Measurements from ENCODE around the gene LRRC71.

The LRRC71 gene

DNA sequence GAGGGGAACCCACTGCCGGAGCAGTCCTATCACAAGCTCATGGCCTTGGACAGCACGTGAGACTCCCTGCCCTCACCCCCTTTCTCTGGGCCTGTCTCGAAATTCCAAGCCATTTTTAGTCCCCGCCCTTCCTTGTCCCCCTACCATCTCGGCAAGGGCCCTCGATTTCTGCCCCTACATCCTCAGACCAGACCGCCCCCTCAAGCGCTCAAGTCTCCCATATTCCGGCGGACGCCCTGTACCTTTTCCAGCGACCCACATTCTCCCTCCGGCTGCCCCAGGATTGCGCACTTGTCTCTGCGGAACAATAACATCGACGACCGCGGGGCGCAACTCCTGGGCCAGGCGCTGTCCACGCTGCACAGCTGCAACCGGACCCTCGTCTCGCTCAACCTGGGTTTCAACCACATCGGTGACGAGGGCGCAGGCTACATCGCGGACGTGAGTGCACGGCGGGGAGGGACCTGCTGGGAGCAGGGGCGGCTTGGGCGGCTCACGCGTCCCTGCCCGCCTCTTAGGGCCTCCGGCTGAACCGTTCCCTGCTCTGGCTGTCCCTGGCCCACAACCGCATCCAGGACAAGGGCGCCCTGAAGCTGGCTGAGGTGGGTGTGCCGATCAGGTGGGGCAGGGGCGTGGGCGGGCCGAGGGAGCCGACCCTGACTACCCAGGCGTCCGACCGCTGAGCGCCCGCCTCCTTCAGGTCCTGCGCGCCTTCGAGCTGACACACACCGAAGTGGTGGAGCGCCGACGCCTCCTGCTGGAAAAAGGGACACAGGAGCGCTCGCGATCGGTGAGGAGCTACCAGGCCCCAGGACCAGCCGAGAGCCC is 7.0 kb downstream of the LRRC71 start (continued):
- TF ChIP-seq GLIS2 (tag by site-specific recombination; IDR thresholded peaks at IDR 0.05) (peak; percentile 71), WT1 (tag by site-specific recombination; IDR thresholded peaks at IDR 0.05) (no peak), ZBTB7A (tag by site-specific recombination; IDR thresholded peaks at IDR 0.05; ENCODE audit: low read depth) (0 out of 2 replicates have a peak, but pooled peaks have one; percentile 52), ZNF10 (tag by site-specific recombination; IDR thresholded peaks at IDR 0.05) (0 out of 2 replicates have a peak, but pooled peaks have one; percentile 17), MYNN (tag by site-specific recombination; IDR thresholded peaks at IDR 0.05; ENCODE audit: borderline replicate concordance) (no peak), ZNF843 (tag by site-specific recombination; IDR thresholded peaks at IDR 0.05) (no peak), ZNF112 (tag by site-specific recombination; IDR thresholded peaks at IDR 0.05) (no peak), ZNF2 (tag by site-specific recombination; IDR thresholded peaks at IDR 0.05) (no peak; the same call in 1 of the 2 replicates), ZNF791 (tag by site-specific recombination; IDR thresholded peaks at IDR 0.05) (no peak), KLF10 (tag by site-specific recombination; IDR thresholded peaks at IDR 0.05) (no peak), EGR2 (tag by site-specific recombination; IDR thresholded peaks at IDR 0.05; ENCODE audit: low read depth) (peak; percentile 93), ZNF654 (tag by site-specific recombination; IDR thresholded peaks at IDR 0.05; ENCODE audit: low read depth) (peak; percentile 82), KLF8 (tag by site-specific recombination; IDR thresholded peaks at IDR 0.05) (peak; percentile 93), ZNF335 (tag by site-specific recombination; conservative IDR thresholded peaks at IDR 0.05) (peak; percentile 86), BCL11B (tag by site-specific recombination; IDR thresholded peaks at IDR 0.05; ENCODE audit: low read depth) (0 out of 2 replicates have a peak, but pooled peaks have one; percentile 37), KLF1 (tag by site-specific recombination; IDR thresholded peaks at IDR 0.05) (peak; percentile 92), ZNF404 (tag by site-specific recombination; IDR thresholded peaks at IDR 0.05) (no peak), HOXD13 (CRISPR knock-in tag; IDR thresholded peaks at IDR 0.05; ENCODE audit: borderline replicate concordance) (no peak), ZNF292 (tag by site-specific recombination; IDR thresholded peaks at IDR 0.05; ENCODE audit: borderline replicate concordance, low read depth) (no peak), ZNF174 (tag by site-specific recombination; IDR thresholded peaks at IDR 0.05) (no peak), HOXC10 (CRISPR knock-in tag; IDR thresholded peaks at IDR 0.05) (no peak), SP3 (tag by site-specific recombination; IDR thresholded peaks at IDR 0.05) (peak; percentile 69), ZFHX2 (tag by site-specific recombination; conservative IDR thresholded peaks at IDR 0.05) (peak; percentile 96), ZBTB20 (tag by site-specific recombination; IDR thresholded peaks at IDR 0.05) (peak; percentile 15; the same call in 1 of the 2 replicates), ZNF184 (tag by site-specific recombination; IDR thresholded peaks at IDR 0.05) (no peak)
- TF ChIP-seq, protein P1, sequence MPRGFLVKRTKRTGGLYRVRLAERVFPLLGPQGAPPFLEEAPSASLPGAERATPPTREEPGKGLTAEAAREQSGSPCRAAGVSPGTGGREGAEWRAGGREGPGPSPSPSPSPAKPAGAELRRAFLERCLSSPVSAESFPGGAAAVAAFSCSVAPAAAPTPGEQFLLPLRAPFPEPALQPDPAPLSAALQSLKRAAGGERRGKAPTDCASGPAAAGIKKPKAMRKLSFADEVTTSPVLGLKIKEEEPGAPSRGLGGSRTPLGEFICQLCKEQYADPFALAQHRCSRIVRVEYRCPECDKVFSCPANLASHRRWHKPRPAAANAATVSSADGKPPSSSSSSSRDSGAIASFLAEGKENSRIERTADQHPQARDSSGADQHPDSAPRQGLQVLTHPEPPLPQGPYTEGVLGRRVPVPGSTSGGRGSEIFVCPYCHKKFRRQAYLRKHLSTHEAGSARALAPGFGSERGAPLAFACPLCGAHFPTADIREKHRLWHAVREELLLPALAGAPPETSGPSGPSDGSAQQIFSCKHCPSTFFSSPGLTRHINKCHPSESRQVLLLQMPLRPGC (tag by site-specific recombination; IDR thresholded peaks at IDR 0.05) = no peak
- TF ChIP-seq, protein P2, sequence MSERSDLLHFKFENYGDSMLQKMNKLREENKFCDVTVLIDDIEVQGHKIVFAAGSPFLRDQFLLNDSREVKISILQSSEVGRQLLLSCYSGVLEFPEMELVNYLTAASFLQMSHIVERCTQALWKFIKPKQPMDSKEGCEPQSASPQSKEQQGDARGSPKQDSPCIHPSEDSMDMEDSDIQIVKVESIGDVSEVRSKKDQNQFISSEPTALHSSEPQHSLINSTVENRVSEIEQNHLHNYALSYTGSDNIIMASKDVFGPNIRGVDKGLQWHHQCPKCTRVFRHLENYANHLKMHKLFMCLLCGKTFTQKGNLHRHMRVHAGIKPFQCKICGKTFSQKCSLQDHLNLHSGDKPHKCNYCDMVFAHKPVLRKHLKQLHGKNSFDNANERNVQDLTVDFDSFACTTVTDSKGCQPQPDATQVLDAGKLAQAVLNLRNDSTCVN (tag by site-specific recombination; optimal IDR thresholded peaks at IDR 0.05) = peak; percentile 67
- TF ChIP-seq, protein P3, sequence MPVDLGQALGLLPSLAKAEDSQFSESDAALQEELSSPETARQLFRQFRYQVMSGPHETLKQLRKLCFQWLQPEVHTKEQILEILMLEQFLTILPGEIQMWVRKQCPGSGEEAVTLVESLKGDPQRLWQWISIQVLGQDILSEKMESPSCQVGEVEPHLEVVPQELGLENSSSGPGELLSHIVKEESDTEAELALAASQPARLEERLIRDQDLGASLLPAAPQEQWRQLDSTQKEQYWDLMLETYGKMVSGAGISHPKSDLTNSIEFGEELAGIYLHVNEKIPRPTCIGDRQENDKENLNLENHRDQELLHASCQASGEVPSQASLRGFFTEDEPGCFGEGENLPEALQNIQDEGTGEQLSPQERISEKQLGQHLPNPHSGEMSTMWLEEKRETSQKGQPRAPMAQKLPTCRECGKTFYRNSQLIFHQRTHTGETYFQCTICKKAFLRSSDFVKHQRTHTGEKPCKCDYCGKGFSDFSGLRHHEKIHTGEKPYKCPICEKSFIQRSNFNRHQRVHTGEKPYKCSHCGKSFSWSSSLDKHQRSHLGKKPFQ (tag by site-specific recombination; IDR thresholded peaks at IDR 0.05) = no peak
- TF ChIP-seq, protein P4, sequence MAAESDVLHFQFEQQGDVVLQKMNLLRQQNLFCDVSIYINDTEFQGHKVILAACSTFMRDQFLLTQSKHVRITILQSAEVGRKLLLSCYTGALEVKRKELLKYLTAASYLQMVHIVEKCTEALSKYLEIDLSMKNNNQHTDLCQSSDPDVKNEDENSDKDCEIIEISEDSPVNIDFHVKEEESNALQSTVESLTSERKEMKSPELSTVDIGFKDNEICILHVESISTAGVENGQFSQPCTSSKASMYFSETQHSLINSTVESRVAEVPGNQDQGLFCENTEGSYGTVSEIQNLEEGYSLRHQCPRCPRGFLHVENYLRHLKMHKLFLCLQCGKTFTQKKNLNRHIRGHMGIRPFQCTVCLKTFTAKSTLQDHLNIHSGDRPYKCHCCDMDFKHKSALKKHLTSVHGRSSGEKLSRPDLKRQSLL (tag by site-specific recombination; IDR thresholded peaks at IDR 0.05) = no peak
- TF ChIP-seq, protein P5, sequence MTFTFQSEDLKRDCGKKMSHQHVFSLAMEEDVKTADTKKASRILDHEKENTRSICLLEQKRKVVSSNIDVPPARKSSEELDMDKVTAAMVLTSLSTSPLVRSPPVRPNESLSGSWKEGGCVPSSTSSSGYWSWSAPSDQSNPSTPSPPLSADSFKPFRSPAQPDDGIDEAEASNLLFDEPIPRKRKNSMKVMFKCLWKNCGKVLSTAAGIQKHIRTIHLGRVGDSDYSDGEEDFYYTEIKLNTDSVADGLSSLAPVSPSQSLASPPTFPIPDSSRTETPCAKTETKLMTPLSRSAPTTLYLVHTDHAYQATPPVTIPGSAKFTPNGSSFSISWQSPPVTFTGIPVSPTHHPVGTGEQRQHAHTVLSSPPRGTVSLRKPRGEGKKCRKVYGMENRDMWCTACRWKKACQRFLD (tag by site-specific recombination; IDR thresholded peaks at IDR 0.05) = no peak
- TF ChIP-seq, protein P6, sequence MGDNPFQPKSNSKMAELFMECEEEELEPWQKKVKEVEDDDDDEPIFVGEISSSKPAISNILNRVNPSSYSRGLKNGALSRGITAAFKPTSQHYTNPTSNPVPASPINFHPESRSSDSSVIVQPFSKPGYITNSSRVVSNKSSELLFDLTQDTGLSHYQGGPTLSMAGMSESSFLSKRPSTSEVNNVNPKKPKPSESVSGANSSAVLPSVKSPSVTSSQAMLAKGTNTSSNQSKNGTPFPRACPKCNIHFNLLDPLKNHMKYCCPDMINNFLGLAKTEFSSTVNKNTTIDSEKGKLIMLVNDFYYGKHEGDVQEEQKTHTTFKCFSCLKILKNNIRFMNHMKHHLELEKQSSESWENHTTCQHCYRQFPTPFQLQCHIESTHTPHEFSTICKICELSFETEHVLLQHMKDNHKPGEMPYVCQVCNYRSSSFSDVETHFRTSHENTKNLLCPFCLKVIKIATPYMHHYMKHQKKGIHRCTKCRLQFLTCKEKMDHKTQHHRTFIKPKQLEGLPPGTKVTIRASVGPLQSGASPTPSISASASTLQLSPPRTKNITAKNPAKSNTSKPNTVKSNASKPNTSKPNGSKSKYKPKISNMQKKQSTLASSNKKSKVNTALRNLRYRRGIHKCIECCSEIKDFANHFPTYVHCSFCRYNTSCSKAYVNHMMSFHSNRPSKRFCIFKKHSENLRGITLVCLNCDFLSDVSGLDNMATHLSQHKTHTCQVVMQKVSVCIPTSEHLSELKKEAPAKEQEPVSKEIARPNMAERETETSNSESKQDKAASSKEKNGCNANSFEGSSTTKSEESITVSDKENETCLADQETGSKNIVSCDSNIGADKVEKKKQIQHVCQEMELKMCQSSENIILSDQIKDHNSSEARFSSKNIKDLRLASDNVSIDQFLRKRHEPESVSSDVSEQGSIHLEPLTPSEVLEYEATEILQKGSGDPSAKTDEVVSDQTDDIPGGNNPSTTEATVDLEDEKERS (tag by site-specific recombination; IDR thresholded peaks at IDR 0.05) = no peak
